ENCODE measurements around the gene TRAT1. TPM values are rescaled to one million over a fixed set of nuclear protein-coding genes. Genes with fewer than 3 reads are reported as not detected.

Gene TRAT1
- total and polyA plus RNA-seq, 2 experiments from 2014 or later = not detected

DNA sequence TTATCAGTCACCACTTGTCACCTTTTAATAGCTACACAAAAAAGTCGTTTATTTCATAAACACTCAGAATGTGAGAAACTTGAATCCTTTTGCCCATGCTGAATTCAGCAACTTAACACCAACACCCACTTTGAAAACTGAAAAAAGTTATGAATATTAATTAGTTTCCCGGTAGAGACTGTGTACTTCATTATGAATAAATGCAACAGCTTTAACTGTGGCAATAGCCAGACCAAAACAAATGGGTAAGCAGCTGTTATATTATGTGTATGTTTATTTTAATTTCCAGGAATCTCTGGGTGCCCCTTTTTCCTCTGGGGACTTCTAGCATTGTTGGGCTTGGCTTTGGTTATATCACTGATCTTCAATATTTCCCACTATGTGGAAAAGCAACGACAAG lies 7.8 kb downstream of the TRAT1 start (continued):
- TF ChIP-seq JUNB (IDR thresholded peaks at IDR 0.05; ENCODE audit: unreplicated experiment) (no peak), EZH2phosphoT487 (IDR thresholded peaks at IDR 0.05; ENCODE audit: unreplicated experiment) (no peak), STAT1 (IDR thresholded peaks at IDR 0.05; ENCODE audit: unreplicated experiment) (no peak), EZH2 (IDR thresholded peaks at IDR 0.05; ENCODE audit: low read depth, unreplicated experiment) (no peak), CREB1 (CRISPR knock-in tag; IDR thresholded peaks at IDR 0.05; ENCODE audit: low read depth) (no peak), CTCF (conservative IDR thresholded peaks at IDR 0.05; ENCODE audit: low read depth in 2 of 2) (no peak), REST (IDR thresholded peaks at IDR 0.05; ENCODE audit: unreplicated experiment) (no peak), POLR2AphosphoS5 (IDR thresholded peaks at IDR 0.05; ENCODE audit: low read depth) (no peak)

DNA sequence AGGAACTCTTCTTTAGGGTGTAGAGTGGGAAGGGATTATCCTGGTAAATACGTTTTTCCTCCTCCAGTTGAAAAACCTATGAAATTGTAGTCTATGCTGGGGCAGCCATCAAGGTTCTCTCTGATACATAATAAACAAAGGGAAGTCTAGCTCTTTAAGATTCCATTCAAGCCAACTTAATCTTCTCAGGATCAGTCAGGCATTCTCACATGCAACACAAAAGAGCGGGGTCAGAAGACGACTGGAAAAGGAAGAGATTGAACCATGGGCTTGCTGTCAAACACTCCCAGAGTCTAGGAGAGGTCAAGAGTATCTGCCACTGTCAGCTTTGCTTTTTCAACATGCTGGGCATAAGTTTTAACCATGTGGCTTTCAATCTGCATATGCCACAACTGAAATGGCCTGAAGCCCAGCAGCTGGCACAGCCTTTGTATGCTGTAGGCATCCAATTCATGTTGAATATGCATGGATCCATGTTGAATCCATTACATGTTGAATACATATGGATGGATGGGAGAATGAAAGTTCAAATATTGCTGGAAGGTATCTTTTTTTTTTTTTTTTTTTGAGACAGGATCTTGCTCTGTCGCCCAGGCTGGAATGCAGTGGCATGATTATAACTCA lies 8.5 kb downstream of the TRAT1 start:
- no peaks in the 10 kb centered on the region for H3K9me2 ChIP-seq (ENCODE audit: insufficient read depth)
- H3K79me2 ChIP-seq (replicated peaks; ENCODE audit: insufficient read depth) = no peaks in the 10 kb centered on the region
- no peak overlapping the region for H3K4me3 Mint-ChIP-seq
- no peak overlapping the region for H2AFZ ChIP-seq
- H3K36me3 Mint-ChIP-seq (ENCODE audit: low read depth) = no peaks in the 10 kb centered on the region
- H3K27ac Mint-ChIP-seq = no peak overlapping the region
- TF ChIP-seq STAT1 (IDR thresholded peaks at IDR 0.05; ENCODE audit: unreplicated experiment) = no peak
- TF ChIP-seq CTCF (conservative IDR thresholded peaks at IDR 0.05; ENCODE audit: low read depth in 2 of 2) = no peak
- TF ChIP-seq REST (IDR thresholded peaks at IDR 0.05; ENCODE audit: unreplicated experiment) = no peak
- no peak for TF ChIP-seq EZH2 (IDR thresholded peaks at IDR 0.05; ENCODE audit: low read depth, unreplicated experiment)
- TF ChIP-seq CREB1 (CRISPR knock-in tag; IDR thresholded peaks at IDR 0.05; ENCODE audit: low read depth) = no peak
- TF ChIP-seq, protein P1, sequence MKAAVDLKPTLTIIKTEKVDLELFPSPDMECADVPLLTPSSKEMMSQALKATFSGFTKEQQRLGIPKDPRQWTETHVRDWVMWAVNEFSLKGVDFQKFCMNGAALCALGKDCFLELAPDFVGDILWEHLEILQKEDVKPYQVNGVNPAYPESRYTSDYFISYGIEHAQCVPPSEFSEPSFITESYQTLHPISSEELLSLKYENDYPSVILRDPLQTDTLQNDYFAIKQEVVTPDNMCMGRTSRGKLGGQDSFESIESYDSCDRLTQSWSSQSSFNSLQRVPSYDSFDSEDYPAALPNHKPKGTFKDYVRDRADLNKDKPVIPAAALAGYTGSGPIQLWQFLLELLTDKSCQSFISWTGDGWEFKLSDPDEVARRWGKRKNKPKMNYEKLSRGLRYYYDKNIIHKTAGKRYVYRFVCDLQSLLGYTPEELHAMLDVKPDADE (IDR thresholded peaks at IDR 0.05) = no peak
- no peak for TF ChIP-seq POLR2AphosphoS5 (IDR thresholded peaks at IDR 0.05; ENCODE audit: low read depth)
- TF ChIP-seq JUNB (IDR thresholded peaks at IDR 0.05; ENCODE audit: unreplicated experiment) = no peak
- no peak for TF ChIP-seq ZNF331 (CRISPR knock-in tag; IDR thresholded peaks at IDR 0.05; ENCODE audit: low read depth)
- no peak for TF ChIP-seq NANOG (IDR thresholded peaks at IDR 0.05; ENCODE audit: borderline replicate concordance)
- H3F3A ChIP-seq (replicated peaks; ENCODE audit: low read depth) = no peaks in the 10 kb centered on the region
- H3K4me1 Mint-ChIP-seq = no peaks in the 10 kb centered on the region; the same call in 2 of the 3 replicates
- no peaks in the 10 kb centered on the region for H3K27me3 ChIP-seq (ENCODE audit: insufficient read depth)
- H3K27ac ChIP-seq (ENCODE audit: low read depth) = no peak overlapping the region
- H3K4me2 ChIP-seq = no peak overlapping the region
- no peaks in the 10 kb centered on the region for H4K20me1 ChIP-seq (replicated peaks; ENCODE audit: insufficient read depth)
- H3K4me1 ChIP-seq (ENCODE audit: insufficient read depth) = no peaks in the 10 kb centered on the region
- no peak overlapping the region for H3K4me3 ChIP-seq
- H3K9me3 Mint-ChIP-seq = no peaks in the 10 kb centered on the region
- ATAC-seq (no peak), DNase-seq (ENCODE audit: low spot score) (no peak)
- H3K36me3 ChIP-seq (ENCODE audit: insufficient read depth) = no peaks in the 10 kb centered on the region
- no peaks in the 10 kb centered on the region for H3K27me3 Mint-ChIP-seq (ENCODE audit: insufficient read depth, low read depth, poor library complexity)
